Measurements from ENCODE around the gene MVB12B.

The MVB12B gene

GRCh38 chr9:126486276-126486675 lies 159.6 kb downstream of the MVB12B start:
- no peak for TF ChIP-seq CTCF (IDR thresholded peaks at IDR 0.05; ENCODE audit: insufficient read depth, low read length)
- Histone ChIP-seq H3K27me3 (ENCODE audit: insufficient read depth, poor library complexity, severe bottlenecking) (no peaks in the 10 kb centered on the region), H3K27ac (replicated peaks) (no peak overlapping the region)

GRCh38 chr9:126487856-126488255 lies 161.2 kb downstream of the MVB12B start:
- no peak overlapping the region for H3K4me3 ChIP-seq (replicated peaks; ENCODE audit: insufficient read depth, low read length)
- DNase-seq (ENCODE audit: low read depth in 1 of 2, low spot score in 1 of 2), result no peak
- H3K27ac ChIP-seq (replicated peaks), result no peak overlapping the region
- TF ChIP-seq GABPA (IDR thresholded peaks at IDR 0.05; ENCODE audit: low read depth), result no peak
- no peak for TF ChIP-seq SPI1 (IDR thresholded peaks at IDR 0.05; ENCODE audit: borderline replicate concordance, low read depth)
- TF ChIP-seq POLR2AphosphoS5 (IDR thresholded peaks at IDR 0.05; ENCODE audit: low read depth), result no peak
- no peak for TF ChIP-seq REST (IDR thresholded peaks at IDR 0.05; ENCODE audit: insufficient replicate concordance, low read depth)
- TF ChIP-seq CTCF (IDR thresholded peaks at IDR 0.05; ENCODE audit: insufficient read depth, low read length), result no peak
- no peaks in the 10 kb centered on the region for H3K27me3 ChIP-seq (ENCODE audit: insufficient read depth, poor library complexity, severe bottlenecking)

More at GRCh38 chr9:126486276-126486675, 159.6 kb downstream of the MVB12B start:
- no peak for DNase-seq (ENCODE audit: low read depth in 1 of 2, low spot score in 1 of 2)
- no peak overlapping the region for H3K4me3 ChIP-seq (replicated peaks; ENCODE audit: insufficient read depth, low read length)

GRCh38 chr9:126488310-126488709 lies 161.7 kb downstream of the MVB12B start:
- H3K27me3 ChIP-seq (ENCODE audit: insufficient read depth, poor library complexity, severe bottlenecking), result no peaks in the 10 kb centered on the region
- TF ChIP-seq SPI1 (IDR thresholded peaks at IDR 0.05; ENCODE audit: borderline replicate concordance, low read depth) (no peak), REST (IDR thresholded peaks at IDR 0.05; ENCODE audit: insufficient replicate concordance, low read depth) (no peak), GABPA (IDR thresholded peaks at IDR 0.05; ENCODE audit: low read depth) (no peak), POLR2AphosphoS5 (IDR thresholded peaks at IDR 0.05; ENCODE audit: low read depth) (no peak), CTCF (IDR thresholded peaks at IDR 0.05; ENCODE audit: insufficient read depth, low read length) (no peak)
- no peak for DNase-seq (ENCODE audit: low read depth in 1 of 2, low spot score in 1 of 2)
- no peak overlapping the region for H3K27ac ChIP-seq (replicated peaks)
- H3K4me3 ChIP-seq (replicated peaks; ENCODE audit: insufficient read depth, low read length), result no peak overlapping the region

GRCh38 chr9:126488881-126489404 lies 162.3 kb downstream of the MVB12B start:
- Histone ChIP-seq H3K27ac (replicated peaks) (no peak overlapping the region), H3K27me3 (ENCODE audit: insufficient read depth, poor library complexity, severe bottlenecking) (no peaks in the 10 kb centered on the region), H3K4me3 (replicated peaks; ENCODE audit: insufficient read depth, low read length) (no peak overlapping the region)
- no peak for TF ChIP-seq POLR2AphosphoS5 (IDR thresholded peaks at IDR 0.05; ENCODE audit: low read depth)
- no peak for TF ChIP-seq SPI1 (IDR thresholded peaks at IDR 0.05; ENCODE audit: borderline replicate concordance, low read depth)
- no peak for TF ChIP-seq GABPA (IDR thresholded peaks at IDR 0.05; ENCODE audit: low read depth)
- no peak for TF ChIP-seq REST (IDR thresholded peaks at IDR 0.05; ENCODE audit: insufficient replicate concordance, low read depth)
- TF ChIP-seq CTCF (IDR thresholded peaks at IDR 0.05; ENCODE audit: insufficient read depth, low read length), result no peak
- DNase-seq (ENCODE audit: low read depth in 1 of 2, low spot score in 1 of 2), result no peak
